ENCODE measurements around the gene RSRC2. TPM values are rescaled to one million over a fixed set of nuclear protein-coding genes. Genes with fewer than 3 reads are reported as not detected.

The RSRC2 gene
- total RNA-seq, 1 experiment from 2014 or later, result 64.9 TPM

DNA sequence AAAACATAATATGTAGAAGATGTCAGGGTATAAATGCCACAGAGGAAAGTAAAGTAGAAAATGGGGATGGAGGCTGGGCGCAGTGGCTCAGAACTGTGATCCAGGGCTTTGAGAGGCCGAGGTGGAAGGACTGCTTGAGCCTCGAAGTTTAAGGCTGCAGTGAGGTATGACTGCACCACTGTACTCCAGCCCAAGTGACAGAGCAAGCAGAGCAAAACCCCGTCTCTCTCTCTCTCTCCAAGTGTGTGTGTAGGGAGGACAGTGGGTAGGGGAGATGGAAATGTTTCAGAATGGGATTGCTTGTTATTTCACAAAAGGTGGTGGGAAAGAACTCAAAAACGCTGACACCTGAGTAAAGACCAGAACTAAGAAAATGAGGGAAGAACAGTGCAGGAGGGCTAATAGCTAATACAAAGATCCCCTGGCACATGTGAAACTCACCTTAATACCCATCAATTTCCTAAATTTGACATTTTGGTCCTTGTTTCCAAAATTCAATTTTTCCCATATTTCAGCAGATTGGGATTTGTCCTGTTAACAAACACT lies 20.3 kb downstream of the RSRC2 start:
- Histone ChIP-seq H3K79me1 (ENCODE audit: insufficient read depth, low read depth, low read length, poor library complexity, severe bottlenecking) (no peaks in the 10 kb centered on the region), H3K27me3 (ENCODE audit: insufficient read depth, low read length) (no peaks in the 10 kb centered on the region), H4K20me1 (ENCODE audit: control insufficient read depth, insufficient read depth, insufficient read length) (no peaks in the 10 kb centered on the region), H3K23me2 (ENCODE audit: insufficient read length, low read depth, low read length, poor library complexity, severe bottlenecking) (no peaks in the 10 kb centered on the region), H3K9me3 (ENCODE audit: control insufficient read depth, low read depth, low read length) (no peaks in the 10 kb centered on the region), H3K9ac (ENCODE audit: extremely low read depth, insufficient read length, low read length) (no peak overlapping the region), H2AK5ac (ENCODE audit: insufficient read length, low read length) (no peak overlapping the region), H3K56ac (ENCODE audit: insufficient read length, low read depth, low read length) (no peak overlapping the region), H4K91ac (ENCODE audit: insufficient read length, low read depth, low read length) (no peak overlapping the region), H2AFZ (ENCODE audit: low read length) (no peak overlapping the region), H3K4me2 (ENCODE audit: insufficient read depth, insufficient read length, low read length) (no peak overlapping the region), H4K8ac (replicated peaks; ENCODE audit: insufficient read length, low read depth, low read length) (no peak overlapping the region), H2BK20ac (ENCODE audit: low read depth, low read length, poor library complexity, severe bottlenecking) (no peak overlapping the region), H3K18ac (ENCODE audit: insufficient read length, low read depth, low read length) (no peak overlapping the region), H3K14ac (ENCODE audit: insufficient read depth, low read length) (no peak overlapping the region), H3K4ac (ENCODE audit: low read depth, low read length) (no peak overlapping the region), H2BK5ac (ENCODE audit: insufficient read length, low read length) (no peak overlapping the region), H3K4me1 (ENCODE audit: insufficient read depth, low read length) (no peaks in the 10 kb centered on the region), H2BK120ac (ENCODE audit: low read depth, low read length, poor library complexity, severe bottlenecking) (no peak overlapping the region), H2BK15ac (ENCODE audit: low read depth, low read length) (no peak overlapping the region), H3K23ac (ENCODE audit: insufficient read length, low read depth, low read length) (no peak overlapping the region), H3K27ac (ENCODE audit: insufficient read length, low read depth, low read length) (no peak overlapping the region), H4K5ac (ENCODE audit: insufficient read length, low read depth, low read length) (no peak overlapping the region), H2BK12ac (ENCODE audit: insufficient read length, low read depth, low read length) (no peak overlapping the region), H3K79me2 (ENCODE audit: insufficient read depth, low read length) (no peaks in the 10 kb centered on the region), H3T11ph (ENCODE audit: low read length) (no peak overlapping the region)
- no peak for TF ChIP-seq CTCF (conservative IDR thresholded peaks at IDR 0.05)
- peaks cover 3 to 4% of the 10 kb centered on the region in 2 experiments; a peak in 3 of 4 replicates for H3K4me1 Mint-ChIP-seq
- peaks cover 51 to 86% (median 75%) of the 10 kb centered on the region in 3 experiments; a peak in 6 of 7 replicates for H3K36me3 Mint-ChIP-seq (ENCODE audit: insufficient read depth in 1 of 3, low read depth in 3 of 3)
- no CpG with 5 or more reads among the region's 5 CpGs for WGBS (ENCODE audit: extremely low coverage, insufficient read length, low lambda C conversion rate)
- no peak overlapping the region for H3K4me3 Mint-ChIP-seq
- no peaks in the 10 kb centered on the region for H3K9me3 Mint-ChIP-seq
- H3K27me3 Mint-ChIP-seq (ENCODE audit: low read depth), result no peaks in the 10 kb centered on the region
- DNase-seq, result no peak
- peak overlapping the region in 1 of 3 experiments; percentile 39; a peak in 3 of 7 replicates for H3K27ac Mint-ChIP-seq
